Heart left ventricle (tissue), 16 donors: ENCODE measurements around the gene CBX4. TPM values are rescaled to one million over a fixed set of nuclear protein-coding genes. Genes with fewer than 3 reads are reported as not detected.

Experiments
- ATAC-seq, 4 donors: fragments of 200-7000 bp; cut with Tn5 transposase; one replicate each; pipeline ENCODE4 v1.9.1; 2020 to 2022; ENCODE audit warnings: moderate library complexity in 4 of 4, mild to moderate bottlenecking in 3 of 4, moderate number of reproducible peaks in 1 of 4
- DNase-seq, 5 donors: peaks; one replicate each; pipeline ENCODE4 v3.0.0-alpha.2; 2020
- H3K27ac ChIP-seq, 12 donors: fragments of 200-600 bp; sonication (generic) in 4 of 12; one replicate each; pipeline versions ENCODE4 v1.5.0 to v1.8.0; 2016 to 2022; ENCODE audit warnings: mild to moderate bottlenecking in 2 of 12
- H3K27me3 ChIP-seq, 9 donors: fragments of 200-600 bp; sonication (generic) in 2 of 9; one replicate each; pipeline versions ENCODE4 v1.5.1 to v1.8.0; 2016 to 2022; ENCODE audit warnings: mild to moderate bottlenecking in 3 of 9
- H3K36me3 ChIP-seq, 9 donors: fragments of 200-600 bp; sonication (generic) in 2 of 9; one replicate each; pipeline versions ENCODE4 v1.5.0 to v1.8.0; 2018 to 2022; ENCODE audit warnings: mild to moderate bottlenecking in 2 of 9
- H3K4me1 ChIP-seq, 12 donors: fragments of 200-600 bp; sonication (generic) in 4 of 12; one replicate each; pipeline versions ENCODE4 v1.5.0 to v1.8.0; 2016 to 2022; ENCODE audit warnings: mild to moderate bottlenecking in 3 of 12
- H3K4me3 ChIP-seq, 12 donors: fragments of 200-600 bp; sonication (generic) in 4 of 12; one replicate each; pipeline versions ENCODE4 v1.5.0 to v1.8.0; 2017 to 2022; ENCODE audit warnings: mild to moderate bottlenecking in 9 of 12, moderate library complexity in 4 of 12
- H3K9me3 ChIP-seq, 12 donors: fragments of 200-600 bp; sonication (generic) in 4 of 12; one replicate each; pipeline versions ENCODE4 v1.5.0 to v1.8.0; 2016 to 2022; ENCODE audit warnings: mild to moderate bottlenecking in 1 of 12
- POLR2A ChIP-seq, 2 donors: fragments of 450-650 bp; IDR thresholded peaks; one replicate each; pipeline ENCODE4 v1.6.1; 2017; ENCODE audit warnings: antibody characterized with exemption in 2 of 2, mild to moderate bottlenecking in 2 of 2, moderate library complexity in 2 of 2
- WGBS, 4 donors: extraction: QIAGEN DNeasy Blood & Tissue Kit in 2 of 4; methylation state at CpG; one replicate each; pipeline versions ENCODE4 v1.1.5 to v1.1.7; 2013 to 2018; 5-methylcytosine and 5-hydroxymethylcytosine counted together
- intact Hi-C, 10 donors: fragments of 100-400 bp; cut with DNase I; formaldehyde crosslinking; loops; one replicate each; pipeline versions ENCODE4 v1.11.1 to v1.14.2; 2022
- polyA plus RNA-seq, 2 donors: library from polyadenylated mRNA; stranded (reverse); fragments of 200-250 nt; gene quantifications; one replicate each; pipeline ENCODE4 v1.2.3, GENCODE V29; 2013
- total RNA-seq, 9 donors: library from RNA; depleted of rRNA in 2 of 9; stranded (reverse); fragments of >200 nt in 2 of 9; fragmentation: NEBNext Ultra II Directional in 3 of 9; extraction: Animal tissue kit (Norgen Biotek cat#: 25700) in 3 of 9; gene quantifications; one replicate each; pipeline versions ENCODE4 v1.1.0 to v1.2.4, GENCODE V29; 2016 to 2023
- TF ChIP-seq, protein P1 (sequence below), 12 donors: fragments of 200-600 bp; sonication (generic) in 4 of 12; IDR thresholded peaks; one replicate each; pipeline versions ENCODE4 v1.5.0 to v1.8.0; 2018 to 2022; ENCODE audit warnings: antibody characterized with exemption in 12 of 12, mild to moderate bottlenecking in 5 of 12
- donor health status: ischemic (EF 13 %, LVEDD 7.1; RV severe dilation, severe dysfunction).
- donor health status: healthy with polysubstance abuse.
- donor health status: DM: no; HTN: yes; CAD: no.
- donor health status: DM: no; HTN: no; CAD: no.
- donor health status: ischemic (EF 25% LVEDD 6.9; RV normal size, moderate dysfunction).
- donor health status: ischemic (EF 25% LVEDD 5.7; RV mildly dilated, moderate dysfunction).
- donor health status: healthy.
- donor health status: DM: yes; HTN: yes; CAD: no.
- donor health status: ischemic (EF 35%, LVEDD 5.7; RV mildly dilated, moderate dysfunction).
- donor health status: nonischemic (EF 11% LVEDD 7.7; RV severe dilation, severe dysfunction).
- donor health status: DM: yes; HTN: yes; CAD: no.
- donor health status: PGD.
- donor health status: ischemic (EF 29% LVEDD 5.4; RV normal size, mild dysfunction).
- donor health status: nonischemic (EF 23%, LVEDD 6.1; RV moderate dilation, normal function).

CBX4 gene
- total and polyA plus RNA-seq, 11 donors, result 10.9 to 41.1 (median 26.8) TPM

DNA sequence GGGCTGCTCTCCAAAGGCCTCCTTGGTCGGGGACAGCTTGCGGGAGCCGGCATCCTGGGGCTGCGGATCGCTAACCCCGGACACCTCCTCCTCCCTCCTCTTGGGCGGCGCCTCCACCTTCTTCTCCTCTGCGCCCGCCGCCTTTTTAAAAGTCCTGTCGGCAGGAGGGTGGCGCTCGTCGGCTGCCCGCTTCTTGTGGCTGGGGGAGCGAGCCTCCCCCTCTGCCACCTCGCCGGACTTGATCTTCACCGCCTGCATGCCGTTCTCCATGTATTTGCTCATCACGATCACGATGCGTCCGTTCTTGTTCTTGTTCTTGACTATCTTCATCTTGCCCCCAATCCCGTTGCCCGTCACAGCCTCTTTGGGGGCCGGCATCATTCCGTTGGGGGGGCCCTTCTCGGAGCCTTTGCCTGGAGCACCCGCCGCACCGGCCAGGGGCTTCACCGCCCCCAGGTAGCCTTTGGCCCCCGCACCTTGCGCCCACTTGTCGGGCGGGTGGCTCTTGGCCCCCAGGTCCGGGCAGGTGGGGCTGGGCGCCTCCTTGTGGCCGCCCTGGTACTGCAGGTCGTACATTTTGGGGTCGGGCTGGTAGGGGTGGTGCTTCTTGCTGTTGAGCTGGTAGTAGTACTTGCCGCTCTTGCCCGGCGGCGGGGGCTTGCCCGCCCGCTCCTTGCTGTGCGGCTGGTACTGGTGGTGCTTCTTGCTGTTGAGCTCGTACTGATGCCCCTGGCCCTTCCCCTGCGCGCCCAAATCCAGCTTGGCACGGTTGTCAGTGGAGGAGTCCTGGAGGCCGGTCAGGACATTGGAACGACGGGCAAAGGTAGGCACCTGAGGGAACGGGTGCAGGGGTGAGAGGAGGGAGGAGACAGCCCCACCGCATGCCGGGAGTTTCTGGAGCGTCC is 4.4 kb downstream of the CBX4 start:
- intact Hi-C loops, result loop anchor here in 3 of 10 donors (5.0 to 10.0 kb wide), 3 partner anchors 38 to 90 kb away; partner anchors contain the start of gene CBX8 (in 2 of the 3)
- Histone ChIP-seq H3K9me3 (no peaks in the 10 kb centered on the region), H3K27ac (no peak overlapping the region), H3K4me3 (no peak overlapping the region), H3K27me3 (peaks cover 0 to 4% (median 2%) of the 10 kb centered on the region in 9 donors), H3K36me3 (peaks cover 2 to 37% (median 21%) of the 10 kb centered on the region in 9 donors), H3K4me1 (peaks cover 0 to 63% (median 49%) of the 10 kb centered on the region in 12 donors)
- 88 to 91% (median 90%) methylated on average over 54 to 61 of the region's 61 CpGs for WGBS, 4 donors
- ATAC-seq, result no peak
- TF ChIP-seq, protein P1, sequence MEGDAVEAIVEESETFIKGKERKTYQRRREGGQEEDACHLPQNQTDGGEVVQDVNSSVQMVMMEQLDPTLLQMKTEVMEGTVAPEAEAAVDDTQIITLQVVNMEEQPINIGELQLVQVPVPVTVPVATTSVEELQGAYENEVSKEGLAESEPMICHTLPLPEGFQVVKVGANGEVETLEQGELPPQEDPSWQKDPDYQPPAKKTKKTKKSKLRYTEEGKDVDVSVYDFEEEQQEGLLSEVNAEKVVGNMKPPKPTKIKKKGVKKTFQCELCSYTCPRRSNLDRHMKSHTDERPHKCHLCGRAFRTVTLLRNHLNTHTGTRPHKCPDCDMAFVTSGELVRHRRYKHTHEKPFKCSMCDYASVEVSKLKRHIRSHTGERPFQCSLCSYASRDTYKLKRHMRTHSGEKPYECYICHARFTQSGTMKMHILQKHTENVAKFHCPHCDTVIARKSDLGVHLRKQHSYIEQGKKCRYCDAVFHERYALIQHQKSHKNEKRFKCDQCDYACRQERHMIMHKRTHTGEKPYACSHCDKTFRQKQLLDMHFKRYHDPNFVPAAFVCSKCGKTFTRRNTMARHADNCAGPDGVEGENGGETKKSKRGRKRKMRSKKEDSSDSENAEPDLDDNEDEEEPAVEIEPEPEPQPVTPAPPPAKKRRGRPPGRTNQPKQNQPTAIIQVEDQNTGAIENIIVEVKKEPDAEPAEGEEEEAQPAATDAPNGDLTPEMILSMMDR (IDR thresholded peaks at IDR 0.05), result peak; percentile 40 to 67 (median 56)
- no peak for TF ChIP-seq POLR2A (IDR thresholded peaks at IDR 0.05)
- DNase-seq, result peak in 2 of 5 donors; percentile 26 to 62

DNA sequence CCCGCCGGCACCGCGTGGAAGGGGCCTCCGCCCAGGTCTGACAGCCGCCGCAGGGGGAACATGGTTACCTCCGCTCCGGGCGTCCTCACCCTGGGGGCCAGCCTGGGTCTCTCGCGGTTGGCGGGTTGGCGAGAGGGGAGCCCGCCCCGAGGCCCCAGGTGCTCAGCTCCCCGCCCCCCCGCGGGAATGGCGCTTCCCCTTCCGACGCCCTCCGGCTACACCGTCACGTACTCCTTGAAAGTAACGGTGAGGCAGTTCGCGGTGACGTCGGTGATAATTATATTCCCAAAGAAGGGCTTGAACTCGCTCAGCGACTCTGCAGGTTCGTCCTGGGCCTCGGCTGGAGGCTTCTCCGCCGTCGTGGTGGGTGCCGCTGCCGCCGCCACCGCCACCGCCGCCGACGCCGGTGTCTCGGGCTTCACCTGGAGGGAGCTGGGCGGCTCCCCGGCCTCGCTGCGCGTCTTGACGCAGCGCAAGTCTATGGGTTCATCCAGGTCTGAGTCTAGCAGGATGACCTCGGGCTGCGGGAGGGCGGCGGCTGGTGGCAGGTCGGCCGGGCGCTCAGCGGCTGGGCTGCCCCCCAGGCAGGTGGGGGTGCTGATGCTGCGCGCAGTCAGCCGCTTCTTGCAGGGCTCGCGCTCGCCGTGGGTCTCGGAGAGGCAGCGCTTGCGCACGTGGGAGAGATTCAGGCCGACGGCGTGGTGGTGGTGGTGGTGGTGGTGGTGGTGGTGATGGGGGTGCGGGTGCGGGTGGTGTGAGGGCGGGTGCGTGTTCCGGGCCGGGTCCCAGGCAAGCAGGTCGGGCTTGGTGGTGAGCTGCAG is 5.3 kb downstream of the CBX4 start:
- Histone ChIP-seq H3K27me3 (no peaks in the 10 kb centered on the region), H3K36me3 (peaks cover 2 to 37% (median 21%) of the 10 kb centered on the region in 9 donors), H3K27ac (no peak overlapping the region), H3K4me3 (no peak overlapping the region), H3K4me1 (peaks cover 0 to 68% (median 50%) of the 10 kb centered on the region in 12 donors), H3K9me3 (no peaks in the 10 kb centered on the region)
- intact Hi-C loops, result loop anchor here in 1 of 10 donors (10.0 kb wide), 1 partner anchor 89 kb away; no protein-coding TSS in a partner anchor
- ATAC-seq (no peak), DNase-seq (no peak)
- WGBS, 4 donors, result 80 to 87% (median 86%) methylated on average over 48 to 83 of the region's 83 CpGs
- TF ChIP-seq, protein P1 (IDR thresholded peaks at IDR 0.05), result no peak

DNA sequence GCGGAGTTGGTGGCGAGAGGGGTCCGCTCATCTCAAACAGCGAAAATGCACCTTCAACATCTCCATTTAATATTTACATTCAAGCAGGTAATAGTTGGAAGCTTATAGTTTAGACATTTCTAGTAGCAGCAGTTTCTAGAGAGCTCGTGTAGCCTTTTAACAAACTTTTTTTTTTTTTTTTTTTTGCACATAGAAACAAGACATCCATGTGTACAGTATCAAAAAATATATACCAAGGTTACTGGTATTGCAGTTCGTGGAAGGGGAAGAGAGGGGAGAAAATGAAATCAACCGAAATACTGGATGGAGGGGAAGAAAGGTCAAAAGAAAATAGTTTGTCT is 6.2 kb downstream of the CBX4 start:
- Histone ChIP-seq H3K27me3 (no peaks in the 10 kb centered on the region), H3K36me3 (peaks cover 2 to 37% (median 21%) of the 10 kb centered on the region in 9 donors), H3K9me3 (no peaks in the 10 kb centered on the region), H3K4me3 (peak overlapping the region in 7 of 12 donors; percentile 40 to 55 (median 48)), H3K27ac (peak overlapping the region in 4 of 12 donors; percentile 77 to 84 (median 80)), H3K4me1 (peaks cover 0 to 72% (median 52%) of the 10 kb centered on the region in 12 donors)
- TF ChIP-seq, protein P1 (IDR thresholded peaks at IDR 0.05), result no peak
- no peak for TF ChIP-seq POLR2A (IDR thresholded peaks at IDR 0.05)
- 70 to 81% (median 75%) methylated on average over 7 of the region's 7 CpGs for WGBS, 4 donors
- ATAC-seq (no peak), DNase-seq (no peak)
- intact Hi-C loops, result loop anchor here in 1 of 10 donors (10.0 kb wide), 1 partner anchor 88 kb away; no protein-coding TSS in a partner anchor
